Measurements from ENCODE around the gene SMG6.
"Not testable (repeated sequence)": the region's sequence is repeated elsewhere in the genome, so short reads cannot be mapped to it uniquely, and the experiment has no call there.

- not testable (repeated sequence) for TF ChIP-seq CTCF, POLR2A (IDR thresholded peaks at IDR 0.05)
Measured at GRCh38 chr17:2265166-2265565, 38.4 kb downstream of the SMG6 start.
